Trophoblast cell (in vitro differentiated cells and primary cell): Measurements from ENCODE around the gene TBL1XR1.

Experiments used
- DNase-seq, 2 donors: peaks; one replicate each; pipeline ENCODE4 v3.0.0-alpha.2; 2016
- H2AFZ ChIP-seq: 2 replicates; pipeline ENCODE4 v1.6.1; 2013; ENCODE audit warnings: low read length, moderate library complexity, mild to moderate bottlenecking; ENCODE audit not compliant: insufficient read depth, poor library complexity
- H2AK5ac ChIP-seq: 2 replicates; pipeline ENCODE4 v1.6.1; 2013; ENCODE audit warnings: mild to moderate bottlenecking, low read length
- H2BK120ac ChIP-seq: 2 replicates; pipeline ENCODE4 v1.6.1; 2013; ENCODE audit warnings: low read length, mild to moderate bottlenecking, moderate library complexity; ENCODE audit not compliant: insufficient read depth, poor library complexity
- H2BK12ac ChIP-seq: 2 replicates; pipeline ENCODE4 v1.6.1; 2013; ENCODE audit warnings: mild to moderate bottlenecking, low read length, moderate library complexity
- H2BK5ac ChIP-seq: 2 replicates; pipeline ENCODE4 v1.6.1; 2013; ENCODE audit warnings: low read length, low read depth, moderate library complexity, mild to moderate bottlenecking; ENCODE audit not compliant: poor library complexity
- H3K14ac ChIP-seq: 2 replicates; pipeline ENCODE4 v1.6.1; 2013; ENCODE audit warnings: mild to moderate bottlenecking, low read length
- H3K18ac ChIP-seq: 2 replicates; pipeline ENCODE4 v1.6.1; 2013; ENCODE audit warnings: mild to moderate bottlenecking, low read length
- H3K23ac ChIP-seq: 2 replicates; pipeline ENCODE4 v1.6.1; 2013; ENCODE audit warnings: low read length
- H3K27ac ChIP-seq: 2 replicates; pipeline ENCODE4 v1.5.1; 2013; ENCODE audit warnings: low read depth, mild to moderate bottlenecking, inconsistent platforms, low read length, moderate library complexity
- H3K27me3 ChIP-seq: 2 replicates; pipeline ENCODE4 v1.6.1; 2013; ENCODE audit warnings: inconsistent platforms, mild to moderate bottlenecking, low read length, moderate library complexity; ENCODE audit not compliant: insufficient read depth
- H3K36me3 ChIP-seq, 2 experiments: 1 replicate in 1 of 2; 2 replicates in 1 of 2; pipeline ENCODE4 v1.6.1; 2013; ENCODE audit warnings: low read length in 2 of 2, mild to moderate bottlenecking in 2 of 2, moderate library complexity in 1 of 2; ENCODE audit not compliant: insufficient read depth in 2 of 2, control insufficient read depth in 1 of 2
- H3K4ac ChIP-seq: 2 replicates; pipeline ENCODE4 v1.6.1; 2013; ENCODE audit warnings: low read depth, mild to moderate bottlenecking, low read length, moderate library complexity
- H3K4me1 ChIP-seq, 2 experiments: 1 replicate in 1 of 2; 2 replicates in 1 of 2; pipeline ENCODE4 v1.6.1; 2013; ENCODE audit warnings: low read length in 2 of 2, mild to moderate bottlenecking in 2 of 2, moderate library complexity in 1 of 2; ENCODE audit not compliant: insufficient read depth in 2 of 2, control insufficient read depth in 1 of 2
- H3K4me2 ChIP-seq: 2 replicates; pipeline ENCODE4 v1.6.1; 2013; ENCODE audit warnings: inconsistent platforms, mild to moderate bottlenecking, low read length, moderate library complexity
- H3K4me3 ChIP-seq: 2 replicates; pipeline ENCODE4 v1.5.1; 2013; ENCODE audit warnings: mild to moderate bottlenecking, low read depth, low read length, inconsistent platforms
- H3K79me1 ChIP-seq: one replicate; pipeline ENCODE4 v1.6.1; 2013; ENCODE audit warnings: low read length
- H3K79me2 ChIP-seq: 2 replicates; pipeline ENCODE4 v1.6.1; 2013; ENCODE audit warnings: low read length, mild to moderate bottlenecking; ENCODE audit not compliant: control insufficient read depth, insufficient read depth, poor library complexity
- H3K9ac ChIP-seq: 2 replicates; pipeline ENCODE4 v1.6.1; 2013; ENCODE audit warnings: mild to moderate bottlenecking, low read length
- H3K9me3 ChIP-seq: 2 replicates; pipeline ENCODE4 v1.6.1; 2013; ENCODE audit warnings: low read depth, mild to moderate bottlenecking, control low read depth, inconsistent platforms, low read length; ENCODE audit not compliant: insufficient read depth
- H4K12ac ChIP-seq: 2 replicates; pipeline ENCODE4 v1.6.1; 2013; ENCODE audit warnings: low read depth, mild to moderate bottlenecking, low read length, moderate library complexity
- H4K8ac ChIP-seq: 2 replicates; pipeline ENCODE4 v1.6.1; 2013; ENCODE audit warnings: low read depth, mild to moderate bottlenecking, low read length, moderate library complexity
- H4K91ac ChIP-seq: one replicate; pipeline ENCODE4 v1.6.1; 2013; ENCODE audit warnings: low read depth, mild to moderate bottlenecking, low read length, moderate library complexity
- WGBS: extraction: QIAGEN DNeasy Blood & Tissue Kit; methylation state at CpG from one replicate; pipeline ENCODE4 v1.1.7; 2013; ENCODE audit warnings: missing lambda C conversion rate; ENCODE audit not compliant: insufficient read length, insufficient coverage; ENCODE audit errors: extremely low coverage; 5-methylcytosine and 5-hydroxymethylcytosine counted together

Gene TBL1XR1

GRCh38 chr3:177212278-177212610, 15.0 kb upstream of the TBL1XR1 start:
- no peak overlapping the region for H2AK5ac ChIP-seq
- no peak overlapping the region for H2BK5ac ChIP-seq
- no peak overlapping the region for H4K12ac ChIP-seq
- no peak for DNase-seq
- H3K18ac ChIP-seq, result no peak overlapping the region
- H2AFZ ChIP-seq, result no peak overlapping the region
- H3K4ac ChIP-seq, result no peak overlapping the region
- no peak overlapping the region for H2BK120ac ChIP-seq
- no peak overlapping the region for H3K23ac ChIP-seq
- H4K91ac ChIP-seq, result no peak overlapping the region
- H3K27ac ChIP-seq, result no peak overlapping the region
- H3K9ac ChIP-seq, result no peak overlapping the region
- no peak overlapping the region for H3K4me2 ChIP-seq
- H3K79me1 ChIP-seq, result peaks cover 2% of the 10 kb centered on the region
- no peak overlapping the region for H4K8ac ChIP-seq
- H3K4me3 ChIP-seq, result no peak overlapping the region
- no peak overlapping the region for H3K14ac ChIP-seq
- H2BK12ac ChIP-seq, result no peak overlapping the region
- no peaks in the 10 kb centered on the region for H3K9me3 ChIP-seq
- no peaks in the 10 kb centered on the region for H3K36me3 ChIP-seq
- peaks cover 0 to 1% of the 10 kb centered on the region in 2 experiments for H3K4me1 ChIP-seq
- no peaks in the 10 kb centered on the region for H3K27me3 ChIP-seq
- H3K79me2 ChIP-seq, result no peaks in the 10 kb centered on the region

GRCh38 chr3:177211503-177212277, 14.4 kb upstream of the TBL1XR1 start:
- H3K4me1 ChIP-seq, result peaks cover 0 to 1% of the 10 kb centered on the region in 2 experiments
- WGBS, result no CpG with 5 or more reads among the region's 7 CpGs

GRCh38 chr3:177210744-177211502, 13.6 kb upstream of the TBL1XR1 start:
- Histone ChIP-seq H3K79me1 (peaks cover 2% of the 10 kb centered on the region), H2BK12ac (no peak overlapping the region), H2BK120ac (no peak overlapping the region), H2AK5ac (no peak overlapping the region), H3K27ac (peak overlapping the region; percentile 46), H3K4me1 (peaks cover 0 to 1% of the 10 kb centered on the region in 2 experiments), H3K9me3 (no peaks in the 10 kb centered on the region), H3K4me3 (no peak overlapping the region), H3K4ac (no peak overlapping the region), H3K23ac (no peak overlapping the region), H3K18ac (no peak overlapping the region), H3K27me3 (no peaks in the 10 kb centered on the region), H3K9ac (no peak overlapping the region), H4K8ac (no peak overlapping the region), H3K36me3 (no peaks in the 10 kb centered on the region), H2BK5ac (no peak overlapping the region), H3K14ac (no peak overlapping the region), H3K79me2 (no peaks in the 10 kb centered on the region), H4K12ac (no peak overlapping the region), H3K4me2 (no peak overlapping the region), H2AFZ (no peak overlapping the region), H4K91ac (no peak overlapping the region)
- WGBS, result no CpG with 5 or more reads among the region's 11 CpGs
- peak; percentile 62 to 84 for DNase-seq

More at GRCh38 chr3:177211503-177212277, 14.4 kb upstream of the TBL1XR1 start:
- H3K14ac ChIP-seq, result no peak overlapping the region
- H2BK12ac ChIP-seq, result no peak overlapping the region
- H3K9me3 ChIP-seq, result no peaks in the 10 kb centered on the region
- H3K79me1 ChIP-seq, result peaks cover 2% of the 10 kb centered on the region
- H3K9ac ChIP-seq, result no peak overlapping the region
- no peak overlapping the region for H3K4me3 ChIP-seq
- no peak overlapping the region for H3K4me2 ChIP-seq
- no peaks in the 10 kb centered on the region for H3K27me3 ChIP-seq
- no peaks in the 10 kb centered on the region for H3K79me2 ChIP-seq
- H3K23ac ChIP-seq, result no peak overlapping the region
- no peaks in the 10 kb centered on the region for H3K36me3 ChIP-seq
- H4K8ac ChIP-seq, result no peak overlapping the region
- no peak overlapping the region for H3K27ac ChIP-seq
- no peak overlapping the region for H4K12ac ChIP-seq
- H3K4ac ChIP-seq, result no peak overlapping the region
- peak in 1 of 2 donors; percentile 60 for DNase-seq
- H2BK5ac ChIP-seq, result no peak overlapping the region
- no peak overlapping the region for H2BK120ac ChIP-seq
- no peak overlapping the region for H3K18ac ChIP-seq
- no peak overlapping the region for H4K91ac ChIP-seq
- no peak overlapping the region for H2AFZ ChIP-seq
- no peak overlapping the region for H2AK5ac ChIP-seq

- Histone ChIP-seq H2BK5ac (no peak overlapping the region), H3K4me2 (no peak overlapping the region), H2BK12ac (no peak overlapping the region), H3K27ac (no peak overlapping the region), H3K4ac (no peak overlapping the region), H4K12ac (no peak overlapping the region), H3K79me1 (peaks cover 2% of the 10 kb centered on the region), H3K9ac (no peak overlapping the region), H3K9me3 (no peaks in the 10 kb centered on the region), H3K4me3 (no peak overlapping the region), H3K4me1 (peaks cover 0 to 1% of the 10 kb centered on the region in 2 experiments), H4K8ac (no peak overlapping the region), H4K91ac (no peak overlapping the region), H2AFZ (no peak overlapping the region), H3K23ac (no peak overlapping the region), H3K27me3 (no peaks in the 10 kb centered on the region), H2AK5ac (no peak overlapping the region), H3K18ac (no peak overlapping the region), H2BK120ac (no peak overlapping the region), H3K79me2 (no peaks in the 10 kb centered on the region), H3K36me3 (no peaks in the 10 kb centered on the region), H3K14ac (no peak overlapping the region)
- WGBS, result no CpG with 5 or more reads among the region's 5 CpGs
- DNase-seq, result no peak
These were observed 12.2 kb upstream of the TBL1XR1 start for GRCh38 chr3:177209509-177209908.
